HEK293T (cell line): ENCODE results near the gene SORBS2.

Experiments
- BHLHE40 ChIP-seq: fragments of 450-650 bp; IDR thresholded peaks from 2 replicates; pipeline ENCODE4 v1.6.1; 2016; ENCODE audit warnings: mild to moderate bottlenecking, moderate library complexity, borderline replicate concordance
- FOXA1 ChIP-seq: fragments of 450-650 bp; IDR thresholded peaks from 2 replicates; pipeline ENCODE4 v1.6.1; 2016; ENCODE audit warnings: mild to moderate bottlenecking
- SP1 ChIP-seq: fragments of 450-650 bp; IDR thresholded peaks from 2 replicates; pipeline ENCODE4 v1.6.1; 2017
- SUZ12 ChIP-seq: fragments of 450-650 bp; IDR thresholded peaks from 2 replicates; pipeline ENCODE4 v1.6.1; 2016; ENCODE audit warnings: mild to moderate bottlenecking
- TARDBP ChIP-seq: fragments of 450-650 bp; IDR thresholded peaks from 2 replicates; pipeline ENCODE4 v1.6.1; 2016
- TF ChIP-seq, protein P1 (sequence below): fragments of 450-650 bp; IDR thresholded peaks from 2 replicates; pipeline ENCODE4 v1.6.1; 2016

GRCh38 chr4:185702147-185702663, 109.8 kb downstream of the SORBS2 start:
- TF ChIP-seq, protein P1, sequence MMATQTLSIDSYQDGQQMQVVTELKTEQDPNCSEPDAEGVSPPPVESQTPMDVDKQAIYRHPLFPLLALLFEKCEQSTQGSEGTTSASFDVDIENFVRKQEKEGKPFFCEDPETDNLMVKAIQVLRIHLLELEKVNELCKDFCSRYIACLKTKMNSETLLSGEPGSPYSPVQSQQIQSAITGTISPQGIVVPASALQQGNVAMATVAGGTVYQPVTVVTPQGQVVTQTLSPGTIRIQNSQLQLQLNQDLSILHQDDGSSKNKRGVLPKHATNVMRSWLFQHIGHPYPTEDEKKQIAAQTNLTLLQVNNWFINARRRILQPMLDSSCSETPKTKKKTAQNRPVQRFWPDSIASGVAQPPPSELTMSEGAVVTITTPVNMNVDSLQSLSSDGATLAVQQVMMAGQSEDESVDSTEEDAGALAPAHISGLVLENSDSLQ: no peak
- TF ChIP-seq SP1: no peak
- TF ChIP-seq TARDBP: no peak
- TF ChIP-seq SUZ12: no peak
- no peak for TF ChIP-seq FOXA1
- TF ChIP-seq BHLHE40: no peak
